Esophagus squamous epithelium (tissue), 5 donors: ENCODE results near the gene RABL2B. TPM values are rescaled to one million over a fixed set of nuclear protein-coding genes. Genes with fewer than 3 reads are reported as not detected.

Experiments
- DNase-seq: peaks from one replicate; lab custom pipeline; 2025; lab: John Stamatoyannopoulos, UW
- H3K27ac ChIP-seq, 4 donors: fragments of 200-600 bp; sonication (generic); one replicate each; pipeline ENCODE4 v1.5.1; 2016 to 2019; ENCODE audit warnings: mild to moderate bottlenecking in 1 of 4
- H3K27me3 ChIP-seq, 4 donors: fragments of 200-600 bp; sonication (generic); 1 replicate in 3 of 4; 2 replicates in 1 of 4; pipeline versions ENCODE4 v1.5.1 to v1.6.0; 2017 to 2021; ENCODE audit warnings: antibody characterized with exemption in 1 of 4
- H3K36me3 ChIP-seq, 3 donors: fragments of 200-600 bp; sonication (generic); one replicate each; pipeline ENCODE4 v1.5.1; 2016 to 2019
- H3K4me1 ChIP-seq, 3 donors: fragments of 200-600 bp; sonication (generic); one replicate each; pipeline ENCODE4 v1.5.1; 2017 to 2019
- H3K4me3 ChIP-seq, 4 donors: fragments of 200-600 bp; sonication (generic); 1 replicate in 3 of 4; 2 replicates in 1 of 4; pipeline ENCODE4 v1.5.1; 2016 to 2019; ENCODE audit warnings: mild to moderate bottlenecking in 2 of 4, moderate library complexity in 1 of 4
- H3K9me3 ChIP-seq, 3 donors: fragments of 200-600 bp; sonication (generic); one replicate each; pipeline ENCODE4 v1.5.1; 2016 to 2019
- POLR2A ChIP-seq, 4 donors: fragments of 450-650 bp; IDR thresholded peaks; one replicate each; pipeline ENCODE4 v1.6.1; 2017; ENCODE audit warnings: antibody characterized with exemption in 4 of 4, mild to moderate bottlenecking in 4 of 4, moderate library complexity in 3 of 4
- WGBS, 2 donors: methylation state at CpG; one replicate each; pipeline ENCODE4 v1.1.5; 2018; 5-methylcytosine and 5-hydroxymethylcytosine counted together
- intact Hi-C: fragments of 100-400 bp; cut with DNase I; formaldehyde crosslinking; loops from one replicate; pipeline ENCODE4 v1.15.0; 2022
- total RNA-seq, 4 donors: library from RNA; depleted of rRNA; stranded (reverse); fragments of >200 nt; gene quantifications; one replicate each; pipeline ENCODE4 v1.1.0, GENCODE V29; 2016
- TF ChIP-seq, protein P1 (sequence below), 6 experiments: fragments of 450-650 bp in 4 of 6; fragments of 200-600 bp in 2 of 6; sonication (generic) in 2 of 6; IDR thresholded peaks; one replicate each; pipeline ENCODE4 v1.5.1; 2016 to 2019; ENCODE audit warnings: antibody characterized with exemption in 6 of 6, mild to moderate bottlenecking in 4 of 6, moderate library complexity in 4 of 6
- donor health status: DM: yes; HTN: yes; CAD: no.

Gene RABL2B
- total RNA-seq, 4 donors from 2014 or later, result 8.0 to 15.1 (median 10.7) TPM

DNA sequence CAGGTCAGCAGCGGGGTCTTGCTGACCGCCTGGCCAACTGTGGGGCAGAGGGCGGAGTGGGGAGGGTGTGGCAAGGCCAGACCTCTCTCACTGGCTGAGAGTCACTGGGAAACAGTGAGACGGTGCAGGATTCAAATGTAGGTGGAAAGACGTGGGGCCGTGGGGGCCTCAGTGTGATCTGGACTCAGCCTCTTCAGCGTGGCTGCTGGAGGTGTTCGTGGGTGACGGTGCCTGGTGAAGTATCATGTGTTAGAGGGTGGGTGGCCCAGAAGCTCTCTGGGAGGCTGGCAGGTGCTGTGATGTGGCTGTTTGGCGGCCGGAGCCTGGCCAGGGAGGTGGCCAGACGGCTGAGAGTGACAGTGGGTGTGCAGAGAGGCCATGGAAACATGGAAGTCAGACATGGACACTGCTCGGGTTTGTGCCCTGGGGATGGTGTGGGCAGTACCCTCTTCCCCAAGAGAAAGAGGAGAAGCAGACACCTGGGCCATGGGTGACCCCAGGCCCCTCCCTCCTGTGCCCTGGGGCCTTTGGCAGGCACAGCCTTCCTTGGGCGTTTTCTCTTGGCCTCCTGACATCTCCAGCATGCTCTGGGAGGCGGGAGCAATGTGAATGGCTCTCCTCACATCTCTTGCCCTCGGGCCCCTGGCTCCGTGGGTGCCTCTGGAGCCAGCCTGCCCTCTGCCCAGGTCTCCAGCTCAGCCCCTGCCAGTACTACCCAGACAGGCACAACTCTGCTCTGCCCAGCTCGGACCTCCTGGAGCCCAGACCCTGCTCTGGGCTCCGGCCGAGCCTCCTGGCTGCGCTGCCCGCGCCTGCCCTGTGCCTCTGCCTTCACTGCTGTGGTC, 55.5 kb downstream of the RABL2B start:
- DNase-seq, result no peak
- Histone ChIP-seq H3K4me3 (no peak overlapping the region), H3K36me3 (peaks cover 0 to 52% (median 0%) of the 10 kb centered on the region in 3 donors), H3K27ac (no peak overlapping the region), H3K4me1 (peaks cover 5 to 27% (median 8%) of the 10 kb centered on the region in 3 donors), H3K27me3 (peaks cover 0 to 29% (median 0%) of the 10 kb centered on the region in 4 donors), H3K9me3 (no peaks in the 10 kb centered on the region)
- WGBS, 2 donors, result 79 to 87% methylated on average over 15 to 18 of the region's 23 CpGs
- intact Hi-C loops, result no loop called here
- TF ChIP-seq POLR2A (IDR thresholded peaks at IDR 0.05), result no peak
- TF ChIP-seq, protein P1, sequence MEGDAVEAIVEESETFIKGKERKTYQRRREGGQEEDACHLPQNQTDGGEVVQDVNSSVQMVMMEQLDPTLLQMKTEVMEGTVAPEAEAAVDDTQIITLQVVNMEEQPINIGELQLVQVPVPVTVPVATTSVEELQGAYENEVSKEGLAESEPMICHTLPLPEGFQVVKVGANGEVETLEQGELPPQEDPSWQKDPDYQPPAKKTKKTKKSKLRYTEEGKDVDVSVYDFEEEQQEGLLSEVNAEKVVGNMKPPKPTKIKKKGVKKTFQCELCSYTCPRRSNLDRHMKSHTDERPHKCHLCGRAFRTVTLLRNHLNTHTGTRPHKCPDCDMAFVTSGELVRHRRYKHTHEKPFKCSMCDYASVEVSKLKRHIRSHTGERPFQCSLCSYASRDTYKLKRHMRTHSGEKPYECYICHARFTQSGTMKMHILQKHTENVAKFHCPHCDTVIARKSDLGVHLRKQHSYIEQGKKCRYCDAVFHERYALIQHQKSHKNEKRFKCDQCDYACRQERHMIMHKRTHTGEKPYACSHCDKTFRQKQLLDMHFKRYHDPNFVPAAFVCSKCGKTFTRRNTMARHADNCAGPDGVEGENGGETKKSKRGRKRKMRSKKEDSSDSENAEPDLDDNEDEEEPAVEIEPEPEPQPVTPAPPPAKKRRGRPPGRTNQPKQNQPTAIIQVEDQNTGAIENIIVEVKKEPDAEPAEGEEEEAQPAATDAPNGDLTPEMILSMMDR (IDR thresholded peaks at IDR 0.05), result no peak

DNA sequence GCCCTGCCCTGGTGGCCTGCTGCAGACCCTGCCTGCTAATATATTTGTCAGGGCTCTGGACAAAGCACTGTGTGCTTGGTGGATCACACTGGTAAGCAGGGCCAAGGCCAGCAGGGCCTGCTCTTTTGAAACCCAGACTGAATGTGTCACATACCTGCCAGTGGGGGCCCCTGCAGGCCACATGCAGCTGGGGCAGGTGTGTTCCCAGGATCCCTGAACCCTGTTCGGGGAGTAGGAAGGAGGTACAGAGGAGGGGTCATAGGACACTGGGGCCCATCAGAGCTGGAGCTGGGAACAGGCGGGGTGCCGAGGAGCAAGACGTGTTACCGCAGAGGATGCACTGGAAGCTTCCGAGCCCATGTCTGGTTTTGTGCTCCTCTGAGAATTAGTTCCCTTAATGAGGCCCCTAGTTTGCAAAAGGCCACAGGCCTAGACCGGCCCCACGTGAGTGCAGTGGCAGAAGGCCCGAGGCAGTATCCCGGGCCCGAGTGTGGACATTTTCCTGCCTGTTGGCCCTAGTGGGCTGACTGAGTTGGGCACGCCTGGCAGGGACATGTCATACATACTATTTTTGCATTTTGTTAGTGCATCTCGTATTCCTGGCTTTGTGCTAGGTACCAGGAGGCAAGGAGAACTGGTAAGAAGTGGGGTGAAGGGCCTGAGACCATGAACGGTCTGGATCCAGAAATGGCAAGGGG, 56.6 kb downstream of the RABL2B start:
- H3K4me1 ChIP-seq, result peaks cover 2 to 16% (median 2%) of the 10 kb centered on the region in 3 donors
- no peak for TF ChIP-seq POLR2A (IDR thresholded peaks at IDR 0.05)
- TF ChIP-seq, protein P1 (IDR thresholded peaks at IDR 0.05), result no peak
- 79 to 84% methylated on average over 11 to 13 of the region's 14 CpGs for WGBS, 2 donors
- no peaks in the 10 kb centered on the region for H3K9me3 ChIP-seq
- intact Hi-C loops, result no loop called here
- H3K27me3 ChIP-seq, result peaks cover 0 to 30% (median 0%) of the 10 kb centered on the region in 4 donors
- H3K27ac ChIP-seq, result no peak overlapping the region
- no peak for DNase-seq
- H3K36me3 ChIP-seq, result peaks cover 0 to 52% (median 0%) of the 10 kb centered on the region in 3 donors
- no peak overlapping the region for H3K4me3 ChIP-seq

DNA sequence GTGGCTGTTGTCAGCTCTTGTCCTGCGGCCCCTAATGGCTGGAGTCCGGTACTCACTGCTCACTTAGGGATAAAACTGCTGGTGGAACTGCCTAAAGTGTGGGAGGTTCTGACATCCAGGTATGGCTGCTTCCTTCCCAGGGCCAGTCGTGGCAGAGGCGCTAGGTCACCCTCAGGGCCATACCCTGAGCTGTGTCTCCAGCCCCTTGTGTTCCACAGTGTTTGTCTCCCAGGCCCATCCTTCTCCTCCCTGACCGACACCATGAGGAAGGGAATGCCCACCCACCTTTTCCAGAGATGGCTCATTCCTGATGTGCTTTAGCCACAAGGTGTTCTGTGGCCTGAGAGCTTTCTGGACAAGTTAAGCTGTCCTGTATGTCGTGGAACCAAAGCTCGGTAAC, 57.8 kb downstream of the RABL2B start:
- intact Hi-C loops, result no loop called here
- Histone ChIP-seq H3K4me1 (peaks cover 0 to 13% (median 3%) of the 10 kb centered on the region in 3 donors), H3K27me3 (peaks cover 0 to 30% (median 0%) of the 10 kb centered on the region in 4 donors), H3K4me3 (no peak overlapping the region), H3K27ac (no peak overlapping the region), H3K9me3 (no peaks in the 10 kb centered on the region), H3K36me3 (peaks cover 0 to 61% (median 0%) of the 10 kb centered on the region in 3 donors)
- TF ChIP-seq POLR2A (IDR thresholded peaks at IDR 0.05), result no peak
- TF ChIP-seq, protein P1 (IDR thresholded peaks at IDR 0.05), result no peak
- WGBS, 2 donors, result 94 to 100% methylated on average over 4 to 6 of the region's 7 CpGs
- no peak for DNase-seq

DNA sequence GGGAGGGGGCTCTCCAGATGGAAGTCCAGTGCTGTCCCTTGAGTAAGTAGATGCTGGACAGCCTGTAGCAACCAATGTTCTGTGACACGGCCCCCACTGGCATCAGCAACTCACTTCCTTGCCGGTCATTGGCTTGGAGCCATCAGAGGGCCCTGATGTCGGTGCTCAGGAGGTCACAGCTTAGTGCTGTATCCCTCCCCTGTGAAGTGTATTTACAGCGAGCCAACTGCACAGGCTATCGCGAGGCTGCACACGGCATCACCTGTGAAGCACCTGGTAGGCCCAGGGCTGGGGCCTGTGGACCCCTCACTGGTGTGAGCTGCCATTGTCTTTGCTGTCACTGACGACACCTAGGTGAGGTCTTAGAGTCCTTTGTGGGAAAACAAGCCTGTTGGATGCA, 58.8 kb downstream of the RABL2B start:
- 65 to 100% methylated on average over 1 to 2 of the region's 8 CpGs for WGBS, 2 donors
- H3K4me3 ChIP-seq, result no peak overlapping the region
- intact Hi-C loops, result no loop called here
- no peak for TF ChIP-seq POLR2A (IDR thresholded peaks at IDR 0.05)
- TF ChIP-seq, protein P1 (IDR thresholded peaks at IDR 0.05), result no peak
- DNase-seq, result no peak
- peaks cover 0 to 30% (median 0%) of the 10 kb centered on the region in 4 donors for H3K27me3 ChIP-seq
- no peaks in the 10 kb centered on the region for H3K9me3 ChIP-seq
- H3K36me3 ChIP-seq, result peaks cover 0 to 61% (median 0%) of the 10 kb centered on the region in 3 donors
- no peak overlapping the region for H3K27ac ChIP-seq
- peaks cover 0 to 22% (median 10%) of the 10 kb centered on the region in 3 donors for H3K4me1 ChIP-seq
